GF-D8 (cell line): ENCODE results near the gene MGARP.
A peak's percentile ranks its signal among the peaks of the same experiment; 100 is the strongest.
"Not testable (repeated sequence)": the region's sequence is repeated elsewhere in the genome, so short reads cannot be mapped to it uniquely, and the experiment has no call there.

Source experiments
- DNase-seq: peaks from one replicate; lab custom pipeline; 2025; lab: John Stamatoyannopoulos, UW

MGARP gene

GRCh38 chr4:139295206-139295941 is 15.3 kb upstream of the MGARP start:
- peak; percentile 66 for DNase-seq

DNA sequence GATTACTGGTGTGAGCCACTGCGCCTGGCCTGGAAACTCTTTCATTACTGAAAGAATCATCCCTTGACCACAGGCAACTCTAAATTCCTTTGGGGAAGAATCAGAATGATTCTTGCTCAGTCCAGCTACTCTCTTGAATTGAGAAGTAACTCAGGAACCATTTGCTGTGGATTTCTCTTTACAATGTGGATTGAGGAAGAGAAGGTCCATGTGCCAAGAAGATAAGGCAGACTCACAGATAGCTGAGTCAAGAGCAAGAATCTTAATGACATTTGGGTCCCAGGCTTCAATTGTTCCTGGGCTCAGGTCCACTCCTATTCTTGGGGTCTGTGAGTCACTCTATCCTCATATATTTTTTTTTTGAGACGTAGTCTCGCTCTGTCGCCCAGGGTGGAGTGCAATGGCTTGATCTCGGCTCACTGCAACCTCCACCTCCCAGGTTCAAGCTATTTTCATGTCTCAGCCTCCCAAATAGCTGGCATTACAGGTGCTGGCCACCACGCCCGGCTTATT is 6.2 kb upstream of the MGARP start:
- no peak for DNase-seq

GRCh38 chr4:139282721-139283075 is 2.7 kb upstream of the MGARP start:
- no peak for DNase-seq

DNA sequence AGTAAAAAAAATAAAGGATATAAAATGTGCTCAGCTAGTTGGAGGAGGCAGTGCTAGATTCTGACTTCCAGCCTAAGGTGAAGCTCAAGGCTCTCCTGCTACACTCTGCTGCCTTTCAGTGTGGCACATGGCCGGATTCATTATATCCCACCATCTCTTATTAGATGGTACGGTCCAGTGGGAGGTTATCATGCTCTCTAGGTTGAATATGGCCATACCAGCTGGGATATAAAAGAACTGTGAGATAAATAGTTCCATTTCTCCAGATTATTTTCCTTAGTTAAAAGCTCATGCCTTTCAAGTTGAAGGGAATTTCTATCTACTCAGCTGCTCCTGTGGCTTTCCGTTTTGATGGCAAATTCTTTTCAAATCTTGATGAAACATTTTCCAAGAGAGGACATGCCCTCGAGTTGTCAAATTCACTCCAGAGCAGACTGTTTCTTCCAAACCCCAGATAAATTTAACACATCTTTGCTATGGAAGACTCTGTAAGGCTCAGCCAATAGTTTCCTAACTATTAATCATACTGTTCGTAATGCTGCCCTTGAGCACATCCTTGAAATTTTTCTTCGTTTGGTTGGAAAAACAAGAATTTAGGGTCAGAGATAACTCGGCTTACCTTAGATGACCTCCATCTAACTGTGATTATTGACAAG is 2.2 kb upstream of the MGARP start:
- DNase-seq: no peak

GRCh38 chr4:139278912-139279759 is 889 bp downstream of the MGARP start:
- no peak for DNase-seq

DNA sequence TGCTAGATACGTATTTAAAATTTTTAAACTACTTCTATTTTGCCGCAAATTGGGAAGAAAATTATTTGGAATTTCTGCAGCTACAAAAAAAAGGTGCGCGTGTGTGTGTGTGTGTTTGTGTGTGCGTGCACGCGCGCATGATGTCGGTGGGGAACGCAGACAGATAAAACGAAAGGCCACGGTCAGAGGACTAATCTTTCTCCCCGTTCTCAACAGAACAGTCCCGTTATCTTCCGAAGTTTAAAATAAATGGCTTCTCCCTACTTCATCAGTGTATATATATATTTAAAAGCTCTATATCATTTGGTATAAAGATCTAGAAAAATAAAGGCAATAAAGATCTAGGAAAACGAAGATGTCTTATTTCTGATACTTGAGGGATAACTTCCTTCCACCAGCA is 1.5 kb downstream of the MGARP start:
- no peak for DNase-seq

DNA sequence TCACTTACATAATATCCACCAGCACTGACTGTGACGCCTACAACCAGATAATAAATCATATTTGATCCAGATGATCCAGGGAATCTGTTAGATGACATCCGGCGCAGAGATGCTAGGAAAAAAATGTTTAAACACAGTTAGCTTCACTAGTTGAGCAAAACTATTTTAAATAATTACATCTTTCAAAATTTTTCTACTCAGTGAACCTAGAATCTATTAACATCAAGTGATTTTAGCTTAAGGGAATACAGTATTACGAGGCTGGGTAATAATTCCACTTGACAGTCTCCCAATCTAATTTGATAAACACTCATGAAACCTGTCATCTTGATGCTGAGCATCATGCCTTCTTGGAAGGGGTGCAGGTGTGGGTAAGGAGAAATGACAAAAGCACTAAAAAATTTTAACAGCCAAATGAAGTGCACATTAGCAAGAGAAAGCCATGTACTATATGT is 4.7 kb downstream of the MGARP start:
- DNase-seq: no peak

DNA sequence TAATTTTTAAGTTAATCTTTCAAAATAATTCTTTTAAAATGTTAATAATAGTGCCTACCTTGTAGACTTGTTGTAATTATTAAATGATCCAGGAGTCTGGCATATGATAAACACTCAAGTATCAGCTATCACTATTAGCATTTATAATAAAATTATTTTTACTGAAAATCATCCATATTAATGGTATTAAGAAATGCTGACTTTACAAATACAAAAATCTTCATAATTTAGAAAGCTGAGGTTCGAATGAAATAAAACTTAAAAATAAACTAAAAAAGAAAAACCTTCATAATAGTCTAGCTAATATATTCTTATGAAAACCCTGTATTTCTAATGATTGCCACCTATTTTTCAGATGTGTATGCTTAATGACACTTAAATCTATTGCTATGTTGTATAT is 5.2 kb downstream of the MGARP start:
- DNase-seq: no peak

DNA sequence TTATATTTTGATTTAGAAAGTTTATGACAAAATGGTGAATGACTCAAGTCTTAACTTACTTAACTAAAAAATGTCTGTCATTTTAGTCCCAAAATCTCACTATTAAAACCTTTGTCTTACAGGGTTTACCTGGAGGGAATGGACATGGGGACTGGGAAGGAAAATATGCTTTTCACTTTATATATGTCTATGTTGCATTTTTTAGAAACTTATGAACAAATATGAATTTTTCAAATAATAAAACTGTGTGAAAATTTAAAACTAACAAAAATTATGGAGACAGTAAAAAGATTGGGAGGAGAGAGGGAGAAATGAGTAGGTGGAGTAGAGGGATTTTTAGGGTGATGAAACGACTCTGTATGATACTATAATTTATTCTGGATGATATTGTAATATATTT is 6.2 kb downstream of the MGARP start:
- DNase-seq: no peak

DNA sequence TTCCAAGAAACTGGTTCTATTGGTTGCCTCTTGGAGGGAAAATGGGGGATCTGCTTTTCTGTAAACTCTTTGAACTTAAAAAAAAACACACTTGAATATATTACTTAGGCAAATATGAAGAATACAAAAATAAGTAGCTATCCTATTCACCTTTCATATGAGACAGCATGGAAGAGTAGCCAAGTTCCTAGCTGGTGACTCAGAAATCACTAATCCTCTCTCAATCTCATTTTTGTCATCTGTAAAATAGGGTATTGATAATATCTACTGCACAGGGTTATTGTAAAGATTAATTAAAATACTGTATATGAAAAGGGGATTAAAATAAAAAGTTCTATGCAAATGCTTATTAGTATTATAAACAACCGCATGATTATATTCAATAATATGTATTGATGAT is 12.7 kb downstream of the MGARP start:
- DNase-seq: no peak

GRCh38 chr4:139266583-139267257 is 13.3 kb downstream of the MGARP start:
- peak; percentile 84 for DNase-seq

- no peak for DNase-seq
These were observed 13.8 kb downstream of the MGARP start for GRCh38 chr4:139266208-139266582.

- no peak for DNase-seq
These were observed 14.4 kb downstream of the MGARP start for GRCh38 chr4:139265654-139266053.

- no peak for DNase-seq
These were observed 23.7 kb downstream of the MGARP start for GRCh38 chr4:139256349-139256748.

DNA sequence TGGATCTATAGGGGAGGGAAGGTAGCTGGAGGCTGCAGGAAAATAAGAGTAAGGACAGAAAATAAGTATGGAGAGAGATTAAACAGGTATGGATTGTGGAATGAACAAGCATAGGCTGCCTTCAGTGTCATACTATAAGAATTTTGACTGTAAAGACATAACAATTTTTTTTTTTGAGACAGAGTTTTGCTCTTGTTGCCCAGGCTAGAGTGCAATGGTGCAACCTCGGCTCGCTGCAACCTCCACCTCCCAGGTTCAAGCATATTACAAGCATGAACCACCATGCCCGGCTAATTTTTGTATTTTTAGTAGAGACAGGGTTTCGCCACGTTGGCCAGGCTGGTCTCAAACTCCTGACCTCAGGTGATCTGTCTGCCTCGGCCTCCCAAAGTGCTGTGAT is 24.4 kb downstream of the MGARP start:
- DNase-seq: not testable (repeated sequence)

DNA sequence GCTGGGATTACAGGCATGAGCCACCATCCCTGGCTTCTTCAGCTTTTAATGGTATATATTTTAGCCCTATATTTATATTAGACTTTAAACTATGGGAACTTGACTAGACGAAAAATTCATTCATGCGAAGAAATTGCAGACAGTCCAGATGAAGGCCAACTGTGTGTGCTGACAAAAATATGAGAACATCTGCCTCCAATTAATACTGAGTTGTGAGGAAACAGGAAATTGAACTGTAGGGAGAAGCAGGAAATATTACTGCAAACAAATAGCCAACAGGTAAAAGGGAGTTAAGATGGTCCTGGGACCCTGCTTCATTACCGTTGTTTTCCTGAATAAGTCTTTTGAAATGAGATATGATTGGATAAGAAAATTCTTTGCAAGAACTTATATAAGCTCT is 26.3 kb downstream of the MGARP start:
- no peak for DNase-seq

DNA sequence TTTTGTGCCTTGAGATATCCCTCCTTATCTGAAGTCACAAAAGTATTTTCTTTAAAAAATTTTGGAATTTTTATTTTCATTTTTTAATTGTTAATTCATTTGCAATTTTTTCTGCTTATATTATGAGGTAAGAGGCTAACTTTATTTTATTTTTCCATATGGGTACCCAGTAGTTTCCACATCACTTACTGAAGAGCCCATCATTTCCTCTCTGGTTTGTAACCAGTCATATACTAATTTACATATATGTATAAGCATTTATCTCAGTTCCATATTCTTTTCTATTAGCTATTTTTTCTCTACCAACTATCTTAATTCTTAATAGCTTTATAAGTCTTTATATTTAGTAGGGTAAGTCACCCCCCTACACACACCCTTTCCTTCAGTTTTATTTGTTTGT is 27.0 kb downstream of the MGARP start:
- no peak for DNase-seq

DNA sequence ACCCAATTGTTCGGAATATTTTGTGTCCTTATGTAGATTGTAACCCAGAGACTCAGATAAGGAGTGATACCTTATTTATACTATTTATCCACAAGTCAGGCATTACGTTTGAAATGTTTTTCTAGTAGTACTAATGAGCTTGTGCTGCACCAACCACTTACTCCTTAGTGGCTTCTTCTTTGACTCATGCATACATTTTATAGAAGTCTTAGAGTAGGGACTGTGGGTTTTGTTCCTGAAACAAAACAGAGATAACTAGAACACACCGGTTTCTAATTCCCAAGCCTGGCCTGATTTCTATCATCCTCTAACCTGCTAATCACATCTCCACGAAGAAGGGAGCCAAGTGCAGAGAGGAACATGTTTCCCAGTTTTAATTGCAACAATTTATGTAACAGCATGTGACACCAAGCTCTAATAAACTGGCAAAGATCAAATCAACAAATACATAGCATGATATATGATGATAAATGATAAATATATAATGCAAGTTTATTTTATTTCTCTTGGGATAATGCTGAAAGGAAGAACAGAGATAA is 32.3 kb downstream of the MGARP start:
- DNase-seq: no peak

GRCh38 chr4:139247241-139247640 is 32.8 kb downstream of the MGARP start:
- DNase-seq: no peak

DNA sequence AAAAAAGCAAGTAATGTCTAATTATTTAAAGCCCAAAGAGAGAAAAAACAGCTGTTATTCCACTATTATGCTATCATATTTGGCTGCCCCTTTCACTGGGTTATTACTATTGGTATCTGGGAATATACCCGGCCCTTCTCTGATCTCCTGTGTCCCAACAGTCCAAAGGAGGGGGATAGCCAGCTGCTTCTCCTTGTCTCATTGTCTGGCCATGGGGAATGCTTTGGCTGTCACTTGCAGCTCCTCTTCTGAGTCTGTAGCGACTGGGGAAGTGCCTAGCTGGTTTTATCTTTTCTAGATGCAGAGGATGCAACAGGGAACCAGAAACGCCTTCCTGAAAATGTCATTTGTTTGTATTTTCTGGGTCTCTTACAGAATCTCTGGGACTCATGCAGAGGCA is 33.9 kb downstream of the MGARP start:
- DNase-seq: no peak

DNA sequence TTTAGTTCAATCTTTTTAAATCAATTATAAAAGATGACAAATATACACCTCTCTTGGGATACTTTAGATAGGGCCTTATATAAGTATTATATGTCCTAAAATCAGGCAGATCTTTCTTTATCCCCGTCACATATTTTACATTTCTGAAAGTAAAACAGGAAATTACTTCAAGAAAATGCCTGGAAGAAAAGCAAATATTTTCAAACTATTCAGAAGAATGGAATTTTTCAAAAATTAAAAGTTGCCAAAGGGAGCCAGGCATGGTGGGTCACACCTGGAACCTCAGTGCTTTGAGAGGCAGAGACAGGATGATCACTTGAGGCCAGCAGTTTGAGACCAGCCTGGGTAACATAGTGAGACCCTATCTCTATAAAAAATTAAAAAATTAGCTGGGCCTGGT is 34.4 kb downstream of the MGARP start:
- DNase-seq: no peak
